ENCODE results near the gene CTNNBIP1.

Gene CTNNBIP1

GRCh38 chr1:9902060-9902452, 8.0 kb downstream of the CTNNBIP1 start:
- H3K36me3 ChIP-seq (ENCODE audit: control insufficient read depth, insufficient read depth, low read length, severe bottlenecking), result no peaks in the 10 kb centered on the region
- no peaks in the 10 kb centered on the region for H3K4me1 ChIP-seq (ENCODE audit: control insufficient read depth, insufficient read depth, low read length)
- H3K4me3 ChIP-seq (ENCODE audit: low read length), result no peak overlapping the region
- no peak for DNase-seq (ENCODE audit: low read depth)
- H3K9ac ChIP-seq (ENCODE audit: low read length), result no peak overlapping the region
- H3K9me3 ChIP-seq (ENCODE audit: control insufficient read depth, low read length), result no peaks in the 10 kb centered on the region
- H3K27me3 ChIP-seq (replicated peaks; ENCODE audit: control insufficient read depth, insufficient read depth, low read length), result no peaks in the 10 kb centered on the region

- no peaks in the 10 kb centered on the region for H3K9me3 ChIP-seq (ENCODE audit: control insufficient read depth, low read length)
- H3K4me1 ChIP-seq (ENCODE audit: control insufficient read depth, insufficient read depth, low read length), result no peaks in the 10 kb centered on the region
- H3K4me3 ChIP-seq (ENCODE audit: low read length), result no peak overlapping the region
- no peak for DNase-seq (ENCODE audit: low read depth)
- H3K9ac ChIP-seq (ENCODE audit: low read length), result no peak overlapping the region
- H3K36me3 ChIP-seq (ENCODE audit: control insufficient read depth, insufficient read depth, low read length, severe bottlenecking), result no peaks in the 10 kb centered on the region
- no peaks in the 10 kb centered on the region for H3K27me3 ChIP-seq (replicated peaks; ENCODE audit: control insufficient read depth, insufficient read depth, low read length)
Observed at GRCh38 chr1:9901148-9902059, 8.7 kb downstream of the CTNNBIP1 start.

GRCh38 chr1:9900142-9901043, 9.7 kb downstream of the CTNNBIP1 start:
- no peak for DNase-seq (ENCODE audit: low read depth)
- H3K9me3 ChIP-seq (ENCODE audit: control insufficient read depth, low read length), result no peaks in the 10 kb centered on the region
- no peaks in the 10 kb centered on the region for H3K4me1 ChIP-seq (ENCODE audit: control insufficient read depth, insufficient read depth, low read length)
- H3K9ac ChIP-seq (ENCODE audit: low read length), result no peak overlapping the region
- no peaks in the 10 kb centered on the region for H3K27me3 ChIP-seq (replicated peaks; ENCODE audit: control insufficient read depth, insufficient read depth, low read length)
- no peaks in the 10 kb centered on the region for H3K36me3 ChIP-seq (ENCODE audit: control insufficient read depth, insufficient read depth, low read length, severe bottlenecking)
- H3K4me3 ChIP-seq (ENCODE audit: low read length), result no peak overlapping the region

- H3K36me3 ChIP-seq (ENCODE audit: control insufficient read depth, insufficient read depth, low read length, severe bottlenecking), result no peaks in the 10 kb centered on the region
- H3K4me3 ChIP-seq (ENCODE audit: low read length), result no peak overlapping the region
- no peaks in the 10 kb centered on the region for H3K27me3 ChIP-seq (replicated peaks; ENCODE audit: control insufficient read depth, insufficient read depth, low read length)
- no peaks in the 10 kb centered on the region for H3K9me3 ChIP-seq (ENCODE audit: control insufficient read depth, low read length)
- no peak for DNase-seq (ENCODE audit: low read depth)
- H3K4me1 ChIP-seq (ENCODE audit: control insufficient read depth, insufficient read depth, low read length), result peaks cover 16% of the 10 kb centered on the region
- H3K9ac ChIP-seq (ENCODE audit: low read length), result no peak overlapping the region
Observed at GRCh38 chr1:9894115-9894514, 16.0 kb downstream of the CTNNBIP1 start.

GRCh38 chr1:9892563-9893528, 17.2 kb downstream of the CTNNBIP1 start:
- H3K4me1 ChIP-seq (ENCODE audit: control insufficient read depth, insufficient read depth, low read length), result peaks cover 16% of the 10 kb centered on the region
- no peaks in the 10 kb centered on the region for H3K36me3 ChIP-seq (ENCODE audit: control insufficient read depth, insufficient read depth, low read length, severe bottlenecking)
- H3K9ac ChIP-seq (ENCODE audit: low read length), result no peak overlapping the region
- no peak overlapping the region for H3K4me3 ChIP-seq (ENCODE audit: low read length)
- peak; percentile 57 for DNase-seq (ENCODE audit: low read depth)
- no peaks in the 10 kb centered on the region for H3K9me3 ChIP-seq (ENCODE audit: control insufficient read depth, low read length)
- no peaks in the 10 kb centered on the region for H3K27me3 ChIP-seq (replicated peaks; ENCODE audit: control insufficient read depth, insufficient read depth, low read length)

GRCh38 chr1:9891207-9891606, 18.9 kb downstream of the CTNNBIP1 start:
- DNase-seq (ENCODE audit: low read depth), result no peak
- no peak overlapping the region for H3K9ac ChIP-seq (ENCODE audit: low read length)
- no peaks in the 10 kb centered on the region for H3K27me3 ChIP-seq (replicated peaks; ENCODE audit: control insufficient read depth, insufficient read depth, low read length)
- H3K9me3 ChIP-seq (ENCODE audit: control insufficient read depth, low read length), result no peaks in the 10 kb centered on the region
- H3K36me3 ChIP-seq (ENCODE audit: control insufficient read depth, insufficient read depth, low read length, severe bottlenecking), result no peaks in the 10 kb centered on the region
- no peak overlapping the region for H3K4me3 ChIP-seq (ENCODE audit: low read length)
- H3K4me1 ChIP-seq (ENCODE audit: control insufficient read depth, insufficient read depth, low read length), result peaks cover 16% of the 10 kb centered on the region

- H3K4me3 ChIP-seq (ENCODE audit: low read length), result no peak overlapping the region
- H3K36me3 ChIP-seq (ENCODE audit: control insufficient read depth, insufficient read depth, low read length, severe bottlenecking), result no peaks in the 10 kb centered on the region
- H3K4me1 ChIP-seq (ENCODE audit: control insufficient read depth, insufficient read depth, low read length), result peaks cover 16% of the 10 kb centered on the region
- DNase-seq (ENCODE audit: low read depth), result peak; percentile 79
- no peaks in the 10 kb centered on the region for H3K27me3 ChIP-seq (replicated peaks; ENCODE audit: control insufficient read depth, insufficient read depth, low read length)
- no peaks in the 10 kb centered on the region for H3K9me3 ChIP-seq (ENCODE audit: control insufficient read depth, low read length)
- H3K9ac ChIP-seq (ENCODE audit: low read length), result no peak overlapping the region
Observed at GRCh38 chr1:9890224-9890731, 19.8 kb downstream of the CTNNBIP1 start.

GRCh38 chr1:9889411-9889810, 20.7 kb downstream of the CTNNBIP1 start:
- Histone ChIP-seq H3K27me3 (replicated peaks; ENCODE audit: control insufficient read depth, insufficient read depth, low read length) (no peaks in the 10 kb centered on the region), H3K9me3 (ENCODE audit: control insufficient read depth, low read length) (no peaks in the 10 kb centered on the region), H3K9ac (ENCODE audit: low read length) (no peak overlapping the region), H3K4me3 (ENCODE audit: low read length) (no peak overlapping the region), H3K4me1 (ENCODE audit: control insufficient read depth, insufficient read depth, low read length) (peaks cover 16% of the 10 kb centered on the region), H3K36me3 (ENCODE audit: control insufficient read depth, insufficient read depth, low read length, severe bottlenecking) (no peaks in the 10 kb centered on the region)
- no peak for DNase-seq (ENCODE audit: low read depth)

- Histone ChIP-seq H3K4me3 (ENCODE audit: low read length) (no peak overlapping the region), H3K9ac (ENCODE audit: low read length) (no peak overlapping the region), H3K9me3 (ENCODE audit: control insufficient read depth, low read length) (no peaks in the 10 kb centered on the region), H3K27me3 (replicated peaks; ENCODE audit: control insufficient read depth, insufficient read depth, low read length) (peaks cover under 1% of the 10 kb centered on the region), H3K4me1 (ENCODE audit: control insufficient read depth, insufficient read depth, low read length) (peaks cover 16% of the 10 kb centered on the region), H3K36me3 (ENCODE audit: control insufficient read depth, insufficient read depth, low read length, severe bottlenecking) (no peaks in the 10 kb centered on the region)
- no peak for DNase-seq (ENCODE audit: low read depth)
Observed at GRCh38 chr1:9888886-9889285, 21.2 kb downstream of the CTNNBIP1 start.

- Histone ChIP-seq H3K9ac (ENCODE audit: low read length) (no peak overlapping the region), H3K4me1 (ENCODE audit: control insufficient read depth, insufficient read depth, low read length) (peaks cover 8% of the 10 kb centered on the region), H3K4me3 (ENCODE audit: low read length) (no peak overlapping the region), H3K36me3 (ENCODE audit: control insufficient read depth, insufficient read depth, low read length, severe bottlenecking) (no peaks in the 10 kb centered on the region), H3K27me3 (replicated peaks; ENCODE audit: control insufficient read depth, insufficient read depth, low read length) (peaks cover 5% of the 10 kb centered on the region), H3K9me3 (ENCODE audit: control insufficient read depth, low read length) (no peaks in the 10 kb centered on the region)
- DNase-seq (ENCODE audit: low read depth), result no peak
Observed at GRCh38 chr1:9887070-9887469, 23.0 kb downstream of the CTNNBIP1 start.
